ENCODE measurements around the gene ATXN2. TPM values are rescaled to one million over a fixed set of nuclear protein-coding genes. Genes with fewer than 3 reads are reported as not detected.
A peak's percentile ranks its signal among the peaks of the same experiment; 100 is the strongest.

The ATXN2 gene
- total RNA-seq, 1 donor, result 45.7 TPM

GRCh38 chr12:111445726-111446581, 153.2 kb downstream of the ATXN2 start:
- DNase-seq (ENCODE audit: low read depth), result peak; percentile 56

GRCh38 chr12:111444925-111445725, 154.0 kb downstream of the ATXN2 start:
- DNase-seq (ENCODE audit: low read depth), result peak; percentile 28
- no peak overlapping the region for H3K4me3 ChIP-seq (ENCODE audit: low read depth, low read length)
- TF ChIP-seq CTCF (IDR thresholded peaks at IDR 0.05; ENCODE audit: insufficient read depth, low read length), result peak; percentile 7

More at GRCh38 chr12:111445726-111446581, 153.2 kb downstream of the ATXN2 start:
- TF ChIP-seq CTCF (IDR thresholded peaks at IDR 0.05; ENCODE audit: insufficient read depth, low read length), result no peak
- H3K4me3 ChIP-seq (ENCODE audit: low read depth, low read length), result no peak overlapping the region

GRCh38 chr12:111444314-111444924, 154.7 kb downstream of the ATXN2 start:
- DNase-seq (ENCODE audit: low read depth), result no peak
- TF ChIP-seq CTCF (IDR thresholded peaks at IDR 0.05; ENCODE audit: insufficient read depth, low read length), result no peak

GRCh38 chr12:111443586-111443985, 155.5 kb downstream of the ATXN2 start:
- H3K4me3 ChIP-seq (ENCODE audit: low read depth, low read length), result no peak overlapping the region
- peak; percentile 37 for DNase-seq (ENCODE audit: low read depth)
- TF ChIP-seq CTCF (IDR thresholded peaks at IDR 0.05; ENCODE audit: insufficient read depth, low read length), result no peak

More at GRCh38 chr12:111444314-111444924, 154.7 kb downstream of the ATXN2 start:
- H3K4me3 ChIP-seq (ENCODE audit: low read depth, low read length), result no peak overlapping the region

GRCh38 chr12:111443086-111443485, 156.0 kb downstream of the ATXN2 start:
- no peak for TF ChIP-seq CTCF (IDR thresholded peaks at IDR 0.05; ENCODE audit: insufficient read depth, low read length)
- no peak for DNase-seq (ENCODE audit: low read depth)

GRCh38 chr12:111442301-111443045, 156.6 kb downstream of the ATXN2 start:
- no peak overlapping the region for H3K4me3 ChIP-seq (ENCODE audit: low read depth, low read length)
- TF ChIP-seq CTCF (IDR thresholded peaks at IDR 0.05; ENCODE audit: insufficient read depth, low read length), result no peak
- no peak for DNase-seq (ENCODE audit: low read depth)

More at GRCh38 chr12:111443086-111443485, 156.0 kb downstream of the ATXN2 start:
- H3K4me3 ChIP-seq (ENCODE audit: low read depth, low read length), result no peak overlapping the region

Measured in fibroblast of the aortic adventitia (primary cell).